Non-pigmented ciliary epithelial cell (primary cell): ENCODE data around the gene ABRACL.
A peak's percentile ranks its signal among the peaks of the same experiment; 100 is the strongest.
"Not testable (repeated sequence)": the region's sequence is repeated elsewhere in the genome, so short reads cannot be mapped to it uniquely, and the experiment has no call there.

Experiments
- DNase-seq: peaks from one replicate; pipeline ENCODE4 v3.0.0-alpha.2; 2010; ENCODE audit warnings: low read depth

The ABRACL gene

DNA sequence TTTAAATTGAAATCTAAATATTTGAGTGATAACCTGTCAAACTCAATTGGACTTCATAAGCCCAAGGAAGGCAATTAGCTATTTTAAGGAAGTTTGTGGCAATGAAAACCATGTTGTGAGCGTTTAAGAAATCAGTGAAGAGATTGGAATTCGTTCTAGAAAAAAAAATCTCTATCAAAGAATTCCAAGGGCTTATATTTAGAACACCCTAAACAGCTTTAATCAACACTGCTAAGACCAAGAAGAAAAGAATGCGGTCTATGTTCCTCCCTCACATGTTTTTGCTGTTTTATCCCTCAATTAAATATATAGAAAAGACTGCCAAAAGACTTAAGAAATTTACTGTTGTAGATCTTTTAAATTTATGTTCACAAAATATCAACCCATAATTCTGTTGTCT is 16.6 kb upstream of the ABRACL start:
- DNase-seq, result no peak

- DNase-seq, result no peak
Observed at GRCh38 chr6:139013185-139013800, 15.3 kb upstream of the ABRACL start.

GRCh38 chr6:139014945-139015344 is 13.6 kb upstream of the ABRACL start:
- DNase-seq, result no peak

GRCh38 chr6:139016337-139017213 is 12.0 kb upstream of the ABRACL start:
- DNase-seq, result no peak

- DNase-seq, result no peak
Observed at GRCh38 chr6:139017227-139017626, 11.3 kb upstream of the ABRACL start.

DNA sequence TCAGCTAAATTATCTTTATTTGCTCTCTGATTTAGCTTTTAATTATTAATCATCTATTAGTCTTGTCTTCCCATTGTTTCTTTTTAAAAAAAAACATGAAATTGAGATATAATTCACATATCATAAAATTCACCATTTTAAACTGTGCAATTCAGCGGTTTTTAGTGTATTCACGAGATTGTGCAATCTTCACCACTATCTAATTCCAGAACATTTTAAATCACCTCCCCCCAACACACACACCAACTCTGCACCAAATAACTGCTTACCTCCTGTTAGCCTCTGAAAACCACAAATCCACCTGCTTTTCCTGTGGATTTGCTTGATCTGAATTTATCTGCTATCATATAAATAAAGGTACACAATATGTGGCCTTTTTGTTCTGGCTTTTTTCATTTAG is 8.8 kb upstream of the ABRACL start:
- no peak for DNase-seq

DNA sequence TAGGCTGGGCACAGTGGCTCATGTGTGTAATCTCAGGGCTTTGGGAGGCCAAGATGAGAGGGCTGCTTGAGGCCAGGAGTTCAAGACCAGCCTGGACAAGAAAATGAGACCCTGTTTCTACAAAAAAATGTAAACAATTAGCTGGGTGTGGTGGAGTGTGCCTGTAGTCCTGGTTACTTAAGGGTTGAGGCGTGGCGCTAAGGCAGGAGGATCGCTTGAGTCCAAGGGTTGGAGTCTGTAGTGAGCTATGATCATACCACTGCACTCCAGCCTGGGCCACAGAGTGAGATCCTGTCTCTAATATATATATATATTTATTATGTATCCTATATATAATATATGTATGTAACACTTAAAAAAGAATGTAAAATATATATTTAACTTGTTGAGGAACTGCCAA is 7.9 kb upstream of the ABRACL start:
- DNase-seq, result no peak

DNA sequence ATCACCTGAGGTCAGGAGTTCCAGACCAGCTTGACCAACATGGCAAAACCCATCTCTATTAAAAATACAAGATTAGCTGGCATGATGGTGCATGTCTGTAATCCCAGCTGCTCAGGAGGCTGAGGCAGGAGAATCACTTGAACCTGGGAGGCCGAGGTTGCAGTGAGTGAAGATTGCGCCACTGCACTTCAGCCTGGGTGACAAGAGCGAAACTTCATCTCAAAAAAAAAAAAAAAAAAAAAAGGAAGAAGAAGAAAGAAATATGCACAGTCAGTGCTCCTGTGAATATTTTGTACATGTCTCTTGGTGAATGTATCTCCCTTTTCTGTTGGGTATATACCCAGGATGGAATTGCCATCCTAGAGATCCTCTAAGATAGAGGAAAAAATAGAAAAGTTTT is 3.1 kb upstream of the ABRACL start:
- not testable (repeated sequence) for DNase-seq

GRCh38 chr6:139027620-139028182 is 844 bp upstream of the ABRACL start:
- DNase-seq, result peak; percentile 18

- no peak for DNase-seq
Observed at GRCh38 chr6:139028215-139028657, 309 bp upstream of the ABRACL start.

- no peak for DNase-seq
Observed at GRCh38 chr6:139029470-139030227, 1.1 kb downstream of the ABRACL start.

DNA sequence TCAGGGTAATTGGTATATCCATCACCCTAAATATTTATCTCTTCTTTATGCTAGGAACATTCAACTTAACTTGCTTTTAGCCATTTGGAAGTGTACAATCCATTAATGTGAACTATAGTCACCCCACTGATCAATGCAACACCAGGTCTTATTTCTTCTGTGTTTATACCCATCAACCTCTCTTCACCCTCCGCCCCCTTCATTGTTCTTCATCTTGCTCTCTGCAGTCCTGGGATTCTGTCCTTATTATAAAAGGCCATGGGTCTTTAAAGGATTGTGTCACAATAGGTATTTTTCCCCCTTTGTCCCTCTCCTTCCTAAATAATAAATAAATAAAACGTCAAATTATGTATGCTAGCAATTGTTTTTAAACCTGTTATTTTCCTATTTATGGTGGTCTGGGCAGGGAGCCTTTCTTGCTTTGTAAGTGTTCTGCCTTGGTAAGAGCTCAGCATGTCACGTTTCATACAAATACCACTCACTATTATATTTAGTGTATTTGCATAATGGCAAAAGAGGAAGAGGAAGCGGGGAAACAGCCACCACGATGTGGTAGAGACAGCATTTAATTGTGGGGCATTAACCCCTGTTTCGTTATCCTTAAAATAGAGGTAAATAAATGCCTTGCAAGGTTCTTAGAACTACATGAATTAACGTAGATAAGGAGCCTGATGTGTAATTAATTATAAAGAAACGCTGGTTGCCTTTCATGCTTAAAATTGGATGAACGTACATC is 1.9 kb downstream of the ABRACL start:
- DNase-seq, result no peak

DNA sequence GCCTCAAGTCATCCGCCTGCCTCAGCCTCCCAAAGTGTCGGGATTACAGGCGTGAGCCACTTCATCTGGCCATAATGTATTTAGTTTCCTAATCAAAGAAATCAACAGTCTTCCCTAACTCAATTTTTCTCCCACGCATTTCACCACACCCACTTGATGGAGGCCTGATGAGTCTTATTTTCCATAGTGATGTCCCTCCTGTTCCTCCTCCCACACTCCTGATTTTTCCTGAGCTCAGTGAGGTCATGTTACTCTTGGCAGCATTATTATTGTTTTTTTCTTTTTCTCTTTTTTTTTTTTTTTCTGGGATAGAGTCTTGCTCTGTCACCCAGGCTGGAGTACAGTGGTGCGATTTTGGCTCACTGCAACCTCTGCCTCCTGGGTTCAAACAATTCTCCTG is 8.9 kb downstream of the ABRACL start:
- peak; percentile 64 for DNase-seq

GRCh38 chr6:139044250-139044649 is 15.7 kb downstream of the ABRACL start:
- no peak for DNase-seq

DNA sequence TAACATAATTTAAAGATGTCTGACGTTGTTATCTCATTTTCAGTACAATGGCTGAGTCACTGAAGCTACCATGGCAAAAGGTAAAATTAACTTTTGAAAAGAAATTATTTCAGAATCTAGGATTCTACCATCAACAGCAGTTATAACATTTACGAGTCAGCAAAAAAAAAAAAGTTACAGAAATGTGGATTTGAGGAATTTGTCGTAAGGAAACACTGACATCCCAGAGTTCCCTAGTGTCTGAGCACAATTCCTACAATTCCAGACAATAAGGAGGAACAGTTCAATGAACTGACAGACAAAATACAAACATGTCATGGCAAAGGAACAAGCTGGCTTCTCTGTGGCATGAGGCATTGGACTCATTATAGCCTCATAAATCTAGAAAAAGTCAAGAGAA is 19.1 kb downstream of the ABRACL start:
- no peak for DNase-seq

DNA sequence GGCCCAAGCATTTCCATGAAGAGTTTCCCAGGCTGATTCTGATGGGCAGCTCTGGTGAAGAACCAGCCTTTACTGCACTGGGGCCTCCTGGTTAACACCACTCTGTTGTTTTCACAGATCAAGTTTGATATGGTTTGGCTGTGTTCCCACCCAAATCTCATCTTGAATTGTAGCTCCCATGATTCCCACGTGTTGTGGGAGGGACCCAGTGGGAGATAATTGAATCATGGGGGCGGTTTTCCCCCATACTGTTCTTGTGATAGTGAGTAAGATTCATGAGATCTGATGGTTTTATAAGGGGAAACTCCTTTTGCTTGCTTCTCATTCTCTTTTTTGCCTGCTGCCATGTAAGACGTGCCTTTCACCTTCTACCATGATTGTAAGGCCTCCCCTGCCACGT is 20.4 kb downstream of the ABRACL start:
- not testable (repeated sequence) for DNase-seq

DNA sequence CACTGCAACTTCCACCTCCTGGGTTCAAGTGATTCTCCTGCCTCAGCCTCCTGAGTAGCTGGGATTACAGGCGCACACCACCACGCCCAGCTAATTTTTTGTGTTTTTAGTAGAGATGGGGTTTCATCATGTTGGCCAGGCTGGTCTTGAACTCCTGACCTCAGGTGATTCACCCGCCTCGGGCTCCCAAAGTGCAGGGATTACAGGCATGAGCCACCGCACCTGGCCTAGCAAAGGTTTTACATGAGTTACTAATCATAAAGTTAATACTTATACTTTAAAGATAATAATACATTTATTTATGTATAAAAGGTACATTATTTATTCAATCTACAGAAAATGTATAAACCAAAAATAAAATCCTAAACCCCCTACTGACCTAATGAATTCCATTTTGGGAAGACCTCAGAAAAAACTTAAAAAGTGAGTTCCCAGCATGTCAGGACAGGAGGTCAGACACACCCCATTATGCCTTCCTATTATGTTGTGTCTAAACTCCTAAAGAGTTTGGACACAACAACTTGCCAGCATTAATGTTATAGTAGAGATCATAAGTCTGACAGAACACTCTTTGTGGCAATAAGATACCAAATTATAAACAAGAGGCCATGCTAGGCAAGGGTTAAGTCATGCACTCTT is 21.7 kb downstream of the ABRACL start:
- DNase-seq, result not testable (repeated sequence)

- DNase-seq, result no peak
Observed at GRCh38 chr6:139050770-139051313, 22.3 kb downstream of the ABRACL start.

GRCh38 chr6:139051396-139052060 is 23.0 kb downstream of the ABRACL start:
- no peak for DNase-seq

GRCh38 chr6:139053382-139053781 is 24.8 kb downstream of the ABRACL start:
- no peak for DNase-seq
